ENCODE measurements around the gene DHX8. TPM values are rescaled to one million over a fixed set of nuclear protein-coding genes. Genes with fewer than 3 reads are reported as not detected.

Gene DHX8
- polyA plus RNA-seq, 1 of the 3 experiments (the other 2 are of a cell fraction) = 31.3 TPM

DNA sequence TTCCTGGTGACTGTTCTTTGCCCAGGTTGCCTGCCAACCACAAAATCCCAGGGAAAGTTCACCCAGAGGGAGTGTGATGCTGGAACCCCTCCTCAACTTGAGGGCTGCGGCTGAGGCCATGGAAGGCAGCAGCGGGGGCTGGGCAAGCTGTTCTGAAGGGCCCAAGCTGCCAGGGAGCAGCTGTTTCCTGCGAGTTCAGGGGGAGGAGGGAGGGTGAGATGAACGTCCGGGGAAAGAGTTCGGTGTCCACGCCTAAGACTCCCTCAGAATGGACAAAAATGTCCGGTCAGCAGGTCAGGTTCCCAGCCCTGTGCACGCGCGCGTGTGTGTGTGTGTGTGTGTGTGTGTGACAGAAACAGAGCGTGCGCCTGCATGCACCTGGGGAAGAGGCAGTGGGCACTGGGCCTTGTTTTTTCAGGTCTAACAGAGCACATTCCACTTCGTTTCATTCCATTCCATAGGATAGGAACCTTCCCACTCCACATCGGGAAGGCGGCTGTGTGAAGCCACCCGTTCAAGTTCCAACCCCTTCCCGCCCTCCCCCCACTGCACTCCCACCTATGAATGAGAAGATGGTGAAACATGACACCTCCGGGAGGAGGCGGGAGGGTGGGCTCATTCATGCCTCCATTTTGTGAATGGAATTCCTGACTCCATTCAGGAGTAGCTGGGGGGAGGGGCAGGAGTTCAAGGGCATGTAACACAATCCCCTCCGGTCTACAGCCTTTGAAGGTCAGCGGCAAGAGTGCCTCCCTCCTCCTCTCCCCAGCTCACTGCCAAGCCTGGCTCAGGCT is 46.7 kb downstream of the DHX8 start:
- TF ChIP-seq, protein P1, sequence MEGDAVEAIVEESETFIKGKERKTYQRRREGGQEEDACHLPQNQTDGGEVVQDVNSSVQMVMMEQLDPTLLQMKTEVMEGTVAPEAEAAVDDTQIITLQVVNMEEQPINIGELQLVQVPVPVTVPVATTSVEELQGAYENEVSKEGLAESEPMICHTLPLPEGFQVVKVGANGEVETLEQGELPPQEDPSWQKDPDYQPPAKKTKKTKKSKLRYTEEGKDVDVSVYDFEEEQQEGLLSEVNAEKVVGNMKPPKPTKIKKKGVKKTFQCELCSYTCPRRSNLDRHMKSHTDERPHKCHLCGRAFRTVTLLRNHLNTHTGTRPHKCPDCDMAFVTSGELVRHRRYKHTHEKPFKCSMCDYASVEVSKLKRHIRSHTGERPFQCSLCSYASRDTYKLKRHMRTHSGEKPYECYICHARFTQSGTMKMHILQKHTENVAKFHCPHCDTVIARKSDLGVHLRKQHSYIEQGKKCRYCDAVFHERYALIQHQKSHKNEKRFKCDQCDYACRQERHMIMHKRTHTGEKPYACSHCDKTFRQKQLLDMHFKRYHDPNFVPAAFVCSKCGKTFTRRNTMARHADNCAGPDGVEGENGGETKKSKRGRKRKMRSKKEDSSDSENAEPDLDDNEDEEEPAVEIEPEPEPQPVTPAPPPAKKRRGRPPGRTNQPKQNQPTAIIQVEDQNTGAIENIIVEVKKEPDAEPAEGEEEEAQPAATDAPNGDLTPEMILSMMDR (IDR thresholded peaks at IDR 0.05) = no peak
- TF ChIP-seq EP300 (IDR thresholded peaks at IDR 0.05; ENCODE audit: borderline replicate concordance in 1 of 2, low read depth in 1 of 2, low read length in 1 of 2) (no peak), RCOR1 (IDR thresholded peaks at IDR 0.05; ENCODE audit: low read length) (no peak), SIN3A (IDR thresholded peaks at IDR 0.05; ENCODE audit: borderline replicate concordance, low read depth, low read length) (no peak; the same call in 1 of the 2 replicates), MEF2A (IDR thresholded peaks at IDR 0.05; ENCODE audit: borderline replicate concordance, low read depth) (no peak), TEAD4 (IDR thresholded peaks at IDR 0.05; ENCODE audit: borderline replicate concordance, insufficient read depth) (peak; percentile 79; the same call in 1 of the 2 replicates), YY1 (IDR thresholded peaks at IDR 0.05; ENCODE audit: low read depth) (peak; percentile 86), TAF1 (IDR thresholded peaks at IDR 0.05; ENCODE audit: borderline replicate concordance, low read depth, low read length) (no peak), POLR2AphosphoS5 (IDR thresholded peaks at IDR 0.05; ENCODE audit: low read depth, low read length) (no peak; the same call in 1 of the 2 replicates), GABPA (IDR thresholded peaks at IDR 0.05; ENCODE audit: low read depth) (peak; percentile 53), FOSL2 (IDR thresholded peaks at IDR 0.05; ENCODE audit: borderline replicate concordance, low read depth) (peak; percentile 22; the same call in 1 of the 2 replicates), RFX5 (IDR thresholded peaks at IDR 0.05; ENCODE audit: low read length) (no peak), EZH2phosphoT487 (IDR thresholded peaks at IDR 0.05; ENCODE audit: borderline replicate concordance, low read depth) (no peak), CHD2 (IDR thresholded peaks at IDR 0.05; ENCODE audit: low read length, partially characterized antibody) (peak; percentile 41), JUND (IDR thresholded peaks at IDR 0.05) (0 out of 2 replicates have a peak, but pooled peaks have one; percentile 29), RXRA (IDR thresholded peaks at IDR 0.05; ENCODE audit: borderline replicate concordance, low read depth) (peak; percentile 79), GATA2 (CRISPR knock-in tag; IDR thresholded peaks at IDR 0.05) (no peak), TCF12 (IDR thresholded peaks at IDR 0.05) (peak; percentile 54; the same call in 1 of the 2 replicates), MXI1 (IDR thresholded peaks at IDR 0.05; ENCODE audit: low read depth, low read length) (no peak), NFIC (IDR thresholded peaks at IDR 0.05; ENCODE audit: borderline replicate concordance) (peak; percentile 41; the same call in 1 of the 2 replicates)
- TF ChIP-seq, protein P2, sequence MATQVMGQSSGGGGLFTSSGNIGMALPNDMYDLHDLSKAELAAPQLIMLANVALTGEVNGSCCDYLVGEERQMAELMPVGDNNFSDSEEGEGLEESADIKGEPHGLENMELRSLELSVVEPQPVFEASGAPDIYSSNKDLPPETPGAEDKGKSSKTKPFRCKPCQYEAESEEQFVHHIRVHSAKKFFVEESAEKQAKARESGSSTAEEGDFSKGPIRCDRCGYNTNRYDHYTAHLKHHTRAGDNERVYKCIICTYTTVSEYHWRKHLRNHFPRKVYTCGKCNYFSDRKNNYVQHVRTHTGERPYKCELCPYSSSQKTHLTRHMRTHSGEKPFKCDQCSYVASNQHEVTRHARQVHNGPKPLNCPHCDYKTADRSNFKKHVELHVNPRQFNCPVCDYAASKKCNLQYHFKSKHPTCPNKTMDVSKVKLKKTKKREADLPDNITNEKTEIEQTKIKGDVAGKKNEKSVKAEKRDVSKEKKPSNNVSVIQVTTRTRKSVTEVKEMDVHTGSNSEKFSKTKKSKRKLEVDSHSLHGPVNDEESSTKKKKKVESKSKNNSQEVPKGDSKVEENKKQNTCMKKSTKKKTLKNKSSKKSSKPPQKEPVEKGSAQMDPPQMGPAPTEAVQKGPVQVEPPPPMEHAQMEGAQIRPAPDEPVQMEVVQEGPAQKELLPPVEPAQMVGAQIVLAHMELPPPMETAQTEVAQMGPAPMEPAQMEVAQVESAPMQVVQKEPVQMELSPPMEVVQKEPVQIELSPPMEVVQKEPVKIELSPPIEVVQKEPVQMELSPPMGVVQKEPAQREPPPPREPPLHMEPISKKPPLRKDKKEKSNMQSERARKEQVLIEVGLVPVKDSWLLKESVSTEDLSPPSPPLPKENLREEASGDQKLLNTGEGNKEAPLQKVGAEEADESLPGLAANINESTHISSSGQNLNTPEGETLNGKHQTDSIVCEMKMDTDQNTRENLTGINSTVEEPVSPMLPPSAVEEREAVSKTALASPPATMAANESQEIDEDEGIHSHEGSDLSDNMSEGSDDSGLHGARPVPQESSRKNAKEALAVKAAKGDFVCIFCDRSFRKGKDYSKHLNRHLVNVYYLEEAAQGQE (IDR thresholded peaks at IDR 0.05; ENCODE audit: low read depth, low read length) = peak; percentile 55; the same call in 1 of the 2 replicates
- TF ChIP-seq, protein P3, sequence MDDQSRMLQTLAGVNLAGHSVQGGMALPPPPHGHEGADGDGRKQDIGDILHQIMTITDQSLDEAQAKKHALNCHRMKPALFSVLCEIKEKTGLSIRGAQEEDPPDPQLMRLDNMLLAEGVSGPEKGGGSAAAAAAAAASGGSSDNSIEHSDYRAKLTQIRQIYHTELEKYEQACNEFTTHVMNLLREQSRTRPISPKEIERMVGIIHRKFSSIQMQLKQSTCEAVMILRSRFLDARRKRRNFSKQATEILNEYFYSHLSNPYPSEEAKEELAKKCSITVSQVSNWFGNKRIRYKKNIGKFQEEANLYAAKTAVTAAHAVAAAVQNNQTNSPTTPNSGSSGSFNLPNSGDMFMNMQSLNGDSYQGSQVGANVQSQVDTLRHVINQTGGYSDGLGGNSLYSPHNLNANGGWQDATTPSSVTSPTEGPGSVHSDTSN (IDR thresholded peaks at IDR 0.05) = peak; percentile 47; the same call in 1 of the 2 replicates
- CTCF ChIA-PET = interaction anchor here (1.0 to 2.8 kb wide), 5 partner anchors 9 to 165 kb away, joined by 3 to 12 read pairs (median 3); no protein-coding TSS in a partner anchor

More for the DNA sequence above, 46.7 kb downstream of the DHX8 start:
- Histone ChIP-seq H3K79me2 (ENCODE audit: insufficient read depth) (peaks cover 3% of the 10 kb centered on the region; the same call in 1 of the 2 replicates), H4K20me1 (ENCODE audit: insufficient read depth) (no peaks in the 10 kb centered on the region), H3K9ac (peak overlapping the region; percentile 60), H3K4me1 (ENCODE audit: control insufficient read depth in 1 of 2, insufficient read depth in 2 of 2, low read depth in 1 of 2, low read length in 1 of 2) (peaks cover 20 to 28% of the 10 kb centered on the region in 2 experiments; a peak in 3 of 4 replicates), H3K36me3 (replicated peaks in 1 of 2; ENCODE audit: control insufficient read depth in 1 of 2, insufficient read depth in 2 of 2, low read length in 1 of 2) (peaks cover 20 to 23% of the 10 kb centered on the region in 2 experiments), H3F3A (replicated peaks; ENCODE audit: insufficient read depth) (peaks cover 21% of the 10 kb centered on the region), H3K9me3 (no peaks in the 10 kb centered on the region), H3K27ac (ENCODE audit: low read depth in 2 of 2, low read length in 1 of 2) (peak overlapping the region; percentile 88 to 95), H3K4me3 (ENCODE audit: low read depth in 2 of 2, low read length in 1 of 2) (peak overlapping the region in 1 of 2 experiments; percentile 13; a peak in 1 of 4 replicates), H3K4me2 (peak overlapping the region; percentile 70), H3K9me2 (no peaks in the 10 kb centered on the region), H3K27me3 (ENCODE audit: insufficient read depth) (no peaks in the 10 kb centered on the region), H2AFZ (ENCODE audit: low read depth) (peak overlapping the region; percentile 30; the same call in 1 of the 2 replicates)
- DNase-seq = no peak
- 41% methylated on average over 20 of the region's 23 CpGs for WGBS (ENCODE audit: low lambda C conversion rate)
- POLR2A ChIA-PET = interaction anchor here (0.6 kb wide), 1 partner anchor 21 kb away, joined by 3 read pairs; no protein-coding TSS in a partner anchor

Measured in SK-N-SH (cell line).